ENCODE results near the gene ADAM17.
"Not testable (repeated sequence)": the region's sequence is repeated elsewhere in the genome, so short reads cannot be mapped to it uniquely, and the experiment has no call there.

ADAM17 gene

DNA sequence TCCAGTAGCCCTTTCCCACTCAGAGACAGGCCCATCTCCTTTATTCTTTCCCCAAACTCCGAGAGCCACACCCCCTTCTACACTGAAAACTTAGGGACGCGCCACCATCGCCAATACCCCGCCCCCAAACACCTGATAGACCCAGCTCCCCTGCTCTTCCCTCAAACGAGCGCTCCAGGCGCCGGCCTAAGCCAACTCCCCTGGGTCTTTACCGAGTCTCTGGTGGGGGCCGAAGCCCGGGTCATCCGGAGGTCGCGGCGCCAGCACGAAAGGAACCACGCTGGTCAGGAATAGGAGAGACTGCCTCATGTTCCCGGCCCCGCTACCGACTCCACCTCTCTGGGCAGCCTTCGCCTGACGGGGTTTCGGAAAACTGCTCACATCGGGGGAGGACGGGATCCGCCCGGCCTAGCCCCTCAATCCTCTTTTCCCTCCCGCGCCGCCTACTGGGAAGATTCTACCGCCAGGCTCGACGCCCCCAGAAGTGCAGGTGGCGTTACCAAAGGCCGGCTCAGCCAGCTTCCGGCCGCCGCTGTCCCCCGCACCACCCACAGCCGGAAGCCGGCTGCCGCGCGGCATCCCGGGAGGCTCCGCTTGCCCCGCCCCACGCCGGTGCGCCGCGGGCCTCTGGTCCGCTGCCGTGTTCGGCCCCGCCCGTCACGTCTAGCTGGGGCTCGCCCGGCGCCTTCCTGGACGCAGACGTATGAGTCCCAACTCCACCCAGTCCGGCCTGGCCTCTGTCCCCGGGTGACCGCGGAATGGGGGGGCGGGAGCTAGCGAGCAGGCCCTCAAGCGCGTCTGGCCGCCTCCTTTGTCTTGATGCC, at the start of gene ADAM17:
Gene ADAM17 (minus strand): TSS at position 534 of the 824 bp plus-strand sequence. CDS start 225 bp downstream, at position 309.
- peak; percentile 68 to 84 for DNase-seq (ENCODE audit: low read depth in 1 of 2, low spot score in 1 of 2)

DNA sequence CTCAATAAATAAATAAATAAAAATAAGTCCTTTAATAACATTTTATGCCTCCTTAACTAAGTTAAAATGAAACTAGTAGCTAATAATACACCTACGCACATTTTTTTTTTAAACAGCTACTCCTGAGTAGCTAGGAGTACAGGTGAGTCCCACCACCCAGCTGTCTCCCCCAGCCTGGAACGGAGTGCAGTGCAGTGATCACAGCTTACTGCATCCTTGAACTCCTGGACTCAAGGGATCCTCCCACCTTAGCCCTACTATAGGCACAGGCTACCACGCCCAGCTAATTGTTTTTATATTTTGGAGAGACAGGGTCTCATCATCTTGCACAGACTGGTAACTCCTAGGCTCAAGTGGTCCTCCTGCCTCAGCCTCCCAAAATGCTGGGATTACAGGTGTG, 46.8 kb upstream of the ADAM17 start:
- DNase-seq (ENCODE audit: low read depth in 1 of 2, low spot score in 1 of 2), result no peak

GRCh38 chr2:9601397-9601796, 45.8 kb upstream of the ADAM17 start:
- DNase-seq (ENCODE audit: low read depth in 1 of 2, low spot score in 1 of 2), result no peak

GRCh38 chr2:9599430-9599829, 43.8 kb upstream of the ADAM17 start:
- no peak for DNase-seq (ENCODE audit: low read depth in 1 of 2, low spot score in 1 of 2)

GRCh38 chr2:9596621-9597311, 41.1 kb upstream of the ADAM17 start:
- no peak for DNase-seq (ENCODE audit: low read depth in 1 of 2, low spot score in 1 of 2)

- no peak for DNase-seq (ENCODE audit: low read depth in 1 of 2, low spot score in 1 of 2)
Observed at GRCh38 chr2:9595746-9596145, 40.1 kb upstream of the ADAM17 start.

- not testable (repeated sequence) for DNase-seq (ENCODE audit: low read depth in 1 of 2, low spot score in 1 of 2)
Observed at GRCh38 chr2:9595256-9595655, 39.6 kb upstream of the ADAM17 start.

DNA sequence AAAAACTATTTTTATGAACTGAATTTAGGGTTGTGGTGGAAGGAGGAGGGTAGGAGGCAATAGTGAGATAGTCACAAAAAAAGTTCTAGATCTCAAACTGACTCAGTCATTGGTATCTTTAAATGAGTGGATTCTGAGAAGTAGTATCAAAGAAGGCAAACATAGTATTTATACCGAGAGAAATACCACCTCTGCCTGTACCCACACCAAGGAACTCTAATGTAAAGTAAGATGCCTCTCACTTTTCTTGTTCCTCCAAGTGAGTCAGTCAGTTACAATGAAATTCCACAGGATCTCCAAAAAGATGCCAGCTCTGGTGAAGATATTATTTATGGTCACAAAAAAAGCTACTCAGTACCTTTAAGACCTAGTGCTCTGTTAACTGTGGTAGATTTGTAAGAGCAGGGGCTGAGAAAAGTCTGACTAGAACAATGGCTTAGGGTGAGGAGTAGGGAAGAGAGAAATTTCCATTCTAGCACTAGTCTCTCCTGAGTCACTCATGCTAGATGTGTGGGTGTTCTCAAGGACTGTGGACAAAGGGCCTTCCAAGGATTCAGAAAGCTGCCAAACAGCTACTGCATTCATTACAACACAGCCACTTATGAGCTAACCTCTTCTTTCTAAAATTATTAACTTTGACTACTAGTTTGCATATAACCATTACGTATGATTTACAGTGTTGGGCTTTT, 38.9 kb upstream of the ADAM17 start:
- DNase-seq (ENCODE audit: low read depth in 1 of 2, low spot score in 1 of 2), result no peak

GRCh38 chr2:9593925-9594324, 38.3 kb upstream of the ADAM17 start:
- DNase-seq (ENCODE audit: low read depth in 1 of 2, low spot score in 1 of 2), result no peak

GRCh38 chr2:9592699-9593098, 37.1 kb upstream of the ADAM17 start:
- no peak for DNase-seq (ENCODE audit: low read depth in 1 of 2, low spot score in 1 of 2)

- no peak for DNase-seq (ENCODE audit: low read depth in 1 of 2, low spot score in 1 of 2)
Observed at GRCh38 chr2:9590641-9591040, 35.0 kb upstream of the ADAM17 start.

GRCh38 chr2:9586465-9586864, 30.8 kb upstream of the ADAM17 start:
- no peak for DNase-seq (ENCODE audit: low read depth in 1 of 2, low spot score in 1 of 2)

DNA sequence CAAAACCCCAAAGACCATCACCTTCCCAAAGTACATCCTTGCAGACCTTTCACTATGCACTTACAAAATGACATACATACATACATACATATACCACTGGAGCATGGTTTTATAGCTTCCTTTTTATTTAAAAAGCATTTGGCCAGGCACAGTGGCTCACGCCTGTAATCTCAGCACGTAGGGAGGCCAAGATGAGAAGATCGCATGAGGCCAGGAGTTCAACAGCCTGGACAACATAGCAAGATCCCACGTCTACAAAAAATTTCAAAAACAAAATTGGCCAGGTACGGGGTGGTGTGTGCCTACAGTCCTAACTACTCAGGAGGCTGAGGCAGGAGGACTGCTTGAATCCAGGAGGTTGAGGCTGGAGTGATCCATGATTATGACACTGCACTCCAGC, 29.9 kb upstream of the ADAM17 start:
- DNase-seq (ENCODE audit: low read depth in 1 of 2, low spot score in 1 of 2), result no peak

DNA sequence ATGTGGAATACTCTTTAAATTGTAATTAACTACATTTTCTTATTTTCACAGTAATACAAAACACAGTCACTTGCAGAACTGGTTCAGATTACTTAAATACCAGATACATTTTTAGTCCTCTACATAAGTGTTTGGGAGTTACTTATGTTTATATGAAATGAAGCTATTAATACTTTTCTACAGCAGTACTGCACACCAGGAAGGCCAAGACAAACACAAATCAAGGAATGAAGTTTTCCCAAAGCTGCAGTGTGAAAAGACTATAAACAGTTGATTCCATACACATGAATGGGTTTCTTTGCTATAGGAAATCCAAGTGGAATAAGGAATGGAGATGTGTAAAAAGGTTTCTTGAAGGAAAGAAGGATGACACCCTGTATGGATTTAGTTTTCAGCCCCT, 29.3 kb upstream of the ADAM17 start:
- not testable (repeated sequence) for DNase-seq (ENCODE audit: low read depth in 1 of 2, low spot score in 1 of 2)

DNA sequence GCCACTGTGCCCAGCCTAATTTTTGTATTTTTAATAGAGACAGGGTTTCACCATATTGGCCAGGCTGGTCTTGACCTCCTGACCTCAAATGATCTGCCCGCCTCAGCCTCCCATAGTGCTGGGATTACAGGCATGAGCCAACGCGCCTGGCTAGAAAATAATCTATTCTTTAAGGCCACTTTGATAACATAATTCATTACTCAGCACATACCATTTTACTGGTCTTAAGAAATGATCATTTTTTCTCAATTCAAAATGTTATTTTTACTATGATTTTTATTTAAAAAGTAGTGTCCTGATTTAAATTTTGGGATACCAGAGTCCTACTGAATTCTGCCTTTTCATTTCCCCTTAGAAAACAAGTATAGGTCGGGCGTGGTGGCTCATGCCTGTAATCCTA, 27.0 kb upstream of the ADAM17 start:
- DNase-seq (ENCODE audit: low read depth in 1 of 2, low spot score in 1 of 2), result no peak

DNA sequence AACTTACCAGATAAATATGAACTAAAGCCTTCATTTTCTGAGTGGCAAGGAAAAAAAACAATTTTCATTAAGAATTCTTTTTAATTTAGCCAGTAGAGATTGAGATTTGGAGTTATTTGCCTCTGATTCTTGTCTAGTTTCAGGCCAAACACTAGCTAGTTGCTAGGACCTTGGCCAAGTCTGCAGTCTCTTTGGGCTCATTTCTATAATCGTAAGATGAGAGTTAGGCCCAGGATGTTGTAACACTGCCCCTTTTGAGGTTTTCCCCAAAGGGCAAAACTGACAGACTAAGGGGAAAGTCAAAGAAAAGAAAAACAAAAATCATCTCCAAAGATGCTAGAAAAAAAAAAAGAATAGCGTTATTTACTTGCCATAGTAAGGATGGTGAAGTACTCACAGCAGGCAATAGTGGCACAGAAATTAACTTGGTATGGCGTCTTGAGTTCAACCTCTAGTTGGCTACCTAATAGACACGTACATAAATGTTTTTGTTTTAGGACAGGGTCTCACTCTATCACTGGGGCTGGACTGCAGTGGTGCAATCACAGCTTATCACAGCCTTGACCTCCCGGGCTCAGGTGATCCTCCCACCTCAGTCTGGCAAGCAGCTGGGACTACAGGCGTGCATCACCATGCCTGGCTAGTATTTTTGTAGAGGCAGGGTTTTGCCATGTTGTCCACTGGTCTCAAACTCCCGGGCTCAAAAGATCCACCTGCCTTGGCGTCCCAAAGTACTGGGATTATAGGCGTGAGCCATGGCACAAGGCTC, 23.0 kb upstream of the ADAM17 start:
- no peak for DNase-seq (ENCODE audit: low read depth in 1 of 2, low spot score in 1 of 2)

DNA sequence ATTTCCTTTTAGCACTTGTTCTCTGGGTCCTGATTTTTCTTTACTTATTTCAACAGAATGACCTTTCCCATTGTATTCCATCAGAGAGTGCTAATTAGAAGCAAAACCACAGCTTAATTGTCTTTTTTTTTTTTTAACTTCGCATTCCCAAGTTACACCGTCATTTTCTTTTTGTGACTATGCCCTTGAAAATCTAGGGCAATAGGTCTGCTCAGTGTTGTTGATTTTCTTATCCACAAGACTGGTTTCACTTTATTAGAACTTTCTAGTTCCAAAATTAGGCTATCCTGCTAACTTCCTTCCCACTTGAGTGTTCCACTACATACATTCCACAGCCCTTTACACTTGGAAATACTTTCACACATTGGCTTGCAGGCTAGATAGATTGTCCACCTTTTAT, 18.7 kb upstream of the ADAM17 start:
- DNase-seq (ENCODE audit: low read depth in 1 of 2, low spot score in 1 of 2), result no peak

DNA sequence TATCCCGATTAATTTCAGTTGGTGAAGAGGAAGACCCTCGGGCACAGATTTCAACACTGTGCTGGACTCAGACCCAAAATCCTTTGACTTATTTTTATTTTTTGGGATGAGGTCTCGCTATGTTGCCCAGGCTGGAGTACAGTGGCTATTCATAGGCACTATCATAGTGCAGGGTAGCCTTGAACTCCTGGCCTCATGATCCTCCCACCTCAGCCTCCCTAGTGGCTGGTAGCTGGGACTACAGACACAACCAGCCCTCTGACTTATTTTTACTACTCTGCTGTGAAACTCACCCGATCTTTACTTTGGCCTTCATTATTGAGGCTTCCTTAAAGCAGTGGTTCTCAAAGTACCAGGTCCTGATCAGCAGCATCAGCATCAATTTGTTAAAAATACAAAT, 18.2 kb upstream of the ADAM17 start:
- no peak for DNase-seq (ENCODE audit: low read depth in 1 of 2, low spot score in 1 of 2)

DNA sequence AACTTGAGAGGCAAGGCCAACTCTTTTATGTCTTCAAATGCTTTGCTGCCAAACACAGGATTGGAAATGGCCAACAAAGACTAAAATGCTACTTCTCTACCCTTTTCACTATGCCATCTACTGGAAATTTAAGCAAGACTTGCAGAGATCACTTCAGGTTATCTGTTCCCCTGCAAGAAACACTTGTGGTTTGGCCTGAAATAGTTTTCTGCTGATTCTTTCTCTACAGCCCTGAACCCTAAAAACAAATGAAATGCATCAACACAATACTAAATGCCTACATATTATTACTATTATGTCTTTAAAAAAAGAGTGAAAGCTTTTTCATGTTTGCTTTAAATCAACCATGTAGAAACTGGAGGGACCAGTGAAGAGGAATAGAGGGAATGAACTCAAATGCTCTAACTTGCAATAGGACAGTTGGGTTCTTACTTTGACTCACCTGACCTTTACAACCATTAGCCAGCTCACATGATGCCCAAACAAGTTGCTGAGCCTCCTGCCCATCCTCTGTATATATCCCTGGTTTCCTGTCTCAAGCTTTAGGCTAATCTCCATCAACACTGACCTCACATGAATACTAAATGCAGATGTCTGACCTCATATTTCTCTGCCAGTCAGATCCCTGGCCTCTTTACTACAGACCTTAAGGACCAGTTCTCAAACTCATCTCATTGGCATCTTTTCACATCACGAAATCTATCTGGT, 17.5 kb upstream of the ADAM17 start:
- DNase-seq (ENCODE audit: low read depth in 1 of 2, low spot score in 1 of 2), result no peak

GRCh38 chr2:9570182-9571060, 14.8 kb upstream of the ADAM17 start:
- DNase-seq (ENCODE audit: low read depth in 1 of 2, low spot score in 1 of 2), result no peak
